ENCODE measurements around the gene MYOZ3. TPM values are rescaled to one million over a fixed set of nuclear protein-coding genes. Genes with fewer than 3 reads are reported as not detected.

Gene MYOZ3
- total RNA-seq, 1 donor from 2014 or later = 0.07 TPM

- intact Hi-C loops (cut with micrococcal nuclease) = loop anchor here (1.0 to 5.0 kb wide), 6 partner anchors 39 to 698 kb away; partner anchors contain the start of genes GM2A, HMGXB3 and TIGD6
Observed at GRCh38 chr5:150700246-150700593, 39.2 kb downstream of the MYOZ3 start.

- intact Hi-C loops (cut with micrococcal nuclease) = loop anchor here (1.0 to 5.0 kb wide), 12 partner anchors 38 to 698 kb away; partner anchors contain the start of genes CD74, GM2A, HMGXB3 and RPS14
Observed at GRCh38 chr5:150700594-150701377, 39.7 kb downstream of the MYOZ3 start, which contains the start of gene RBM22. RBM22 (minus strand) TSS chr5:150701062; CDS start chr5:150700985, 77 bp downstream.

- intact Hi-C loops (cut with micrococcal nuclease) = loop anchor here (5.0 kb wide), 2 partner anchors 549 to 701 kb away; partner anchors contain the start of genes GM2A, HMGXB3 and TIGD6
Observed at GRCh38 chr5:150703762-150704161, 42.7 kb downstream of the MYOZ3 start.

- intact Hi-C loops (cut with micrococcal nuclease) = no loop called here
Observed at GRCh38 chr5:150706776-150707390, 45.8 kb downstream of the MYOZ3 start.

- intact Hi-C loops (cut with micrococcal nuclease) = no loop called here
Observed at GRCh38 chr5:150710165-150710564, 49.1 kb downstream of the MYOZ3 start.

GRCh38 chr5:150723845-150724244 is 62.8 kb downstream of the MYOZ3 start:
- intact Hi-C loops (cut with micrococcal nuclease) = loop anchor here (5.0 kb wide), 1 partner anchor 123 kb away; the partner anchor contains the start of gene IRGM

Other genes with a start within 250 kb of the MYOZ3 start
- gene CD74, start 248.3 kb upstream of the MYOZ3 start, total RNA-seq = 624 and 634 TPM in 2 replicates
- 2,302 and 2,378 TPM in 2 replicates for gene RPS14, start 211.5 kb upstream of the MYOZ3 start, total RNA-seq
- gene NDST1, start 153.1 kb upstream of the MYOZ3 start, total RNA-seq = 0.36 and 0.41 TPM in 2 replicates
- 0.02 and 0.05 TPM in 2 replicates for gene SYNPO, start 20.6 kb upstream of the MYOZ3 start, total RNA-seq
- 66.0 and 70.4 TPM in 2 replicates for gene RBM22, start 39.8 kb downstream of the MYOZ3 start, total RNA-seq
- 40.6 and 42.0 TPM in 2 replicates for gene DCTN4, start 97.8 kb downstream of the MYOZ3 start, total RNA-seq
- 20.4 TPM in 2 replicates for gene SMIM3, start 117.5 kb downstream of the MYOZ3 start, total RNA-seq
- gene IRGM, start 185.3 kb downstream of the MYOZ3 start, total RNA-seq = 3.5 and 4.2 TPM in 2 replicates
- 0.57 and 0.61 TPM in 2 replicates for gene ZNF300, start 243.7 kb downstream of the MYOZ3 start, total RNA-seq